GM08714 (cell line): ENCODE data around the gene NAV1.

ENCODE experiments used
- H3K4me3 ChIP-seq: fragments of 200-500 bp; sonication (Bioruptor generic); 2 replicates; pipeline ENCODE4 v1.5.1; 2014; ENCODE audit warnings: mild to moderate bottlenecking, low read length, inconsistent platforms
- ZNF274 ChIP-seq: IDR thresholded peaks from 2 replicates; pipeline ENCODE4 v1.6.1; 2012; ENCODE audit warnings: mild to moderate bottlenecking, low read depth, low read length

Gene NAV1

DNA sequence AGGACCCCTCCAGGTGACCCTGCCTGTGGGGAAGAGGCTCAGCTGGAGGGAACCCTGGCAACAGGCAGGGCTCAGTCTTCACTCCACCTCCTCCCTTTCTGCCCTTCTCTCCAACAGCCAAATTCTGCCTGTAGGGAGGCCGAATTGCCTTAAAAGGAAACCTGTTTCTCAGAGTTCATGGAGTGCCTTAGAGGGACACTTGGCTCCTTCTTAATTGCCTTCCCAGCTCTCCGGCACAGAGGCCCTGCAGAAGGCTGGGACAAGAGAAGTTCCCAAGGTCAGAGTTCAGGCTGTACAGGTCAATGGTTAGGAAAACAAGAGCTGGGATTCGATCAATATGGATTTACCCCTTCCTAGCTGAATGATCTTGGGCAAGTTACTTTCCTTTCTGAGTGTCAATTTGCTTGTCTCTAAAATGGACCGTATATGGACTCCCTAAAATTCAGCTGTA, 38.2 kb upstream of the NAV1 start:
- no peak for TF ChIP-seq ZNF274
- no peak overlapping the region for H3K4me3 ChIP-seq

GRCh38 chr1:201501144-201501543, 37.8 kb upstream of the NAV1 start:
- H3K4me3 ChIP-seq: no peak overlapping the region
- TF ChIP-seq ZNF274: no peak

DNA sequence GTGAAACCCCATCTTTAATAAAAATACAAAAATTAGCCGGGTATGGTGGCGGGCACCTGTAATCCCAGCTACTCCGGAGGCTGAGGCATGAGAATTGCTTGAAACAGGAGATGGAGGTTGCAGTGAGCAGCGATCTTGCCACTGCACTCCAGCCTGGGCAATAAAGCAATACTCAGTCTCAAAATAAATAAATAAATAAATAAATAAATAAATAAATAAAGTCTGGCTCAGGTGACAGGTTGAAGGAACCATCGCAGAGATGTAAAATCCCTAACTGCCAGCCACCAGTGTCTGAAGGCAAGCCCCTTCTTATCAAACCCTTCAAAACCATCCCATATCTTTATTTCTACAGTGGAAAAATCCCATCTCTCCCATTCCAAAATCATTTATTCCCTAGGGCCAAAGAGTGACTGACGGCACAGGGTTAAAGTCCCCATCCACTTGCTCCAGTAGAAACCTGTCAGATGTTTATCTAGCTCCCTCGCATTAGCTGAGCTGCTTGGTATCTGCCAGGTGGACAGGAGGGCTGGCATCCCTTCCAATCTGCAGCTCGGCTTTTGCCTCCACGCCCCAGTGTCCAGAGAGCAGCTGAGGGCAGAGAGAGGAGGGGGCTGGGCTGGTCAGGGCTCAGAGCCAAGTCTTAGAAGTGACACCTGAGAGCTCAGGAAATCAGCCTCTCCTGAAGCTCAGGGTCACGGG, 37.0 kb upstream of the NAV1 start:
- H3K4me3 ChIP-seq: no peak overlapping the region
- no peak for TF ChIP-seq ZNF274

DNA sequence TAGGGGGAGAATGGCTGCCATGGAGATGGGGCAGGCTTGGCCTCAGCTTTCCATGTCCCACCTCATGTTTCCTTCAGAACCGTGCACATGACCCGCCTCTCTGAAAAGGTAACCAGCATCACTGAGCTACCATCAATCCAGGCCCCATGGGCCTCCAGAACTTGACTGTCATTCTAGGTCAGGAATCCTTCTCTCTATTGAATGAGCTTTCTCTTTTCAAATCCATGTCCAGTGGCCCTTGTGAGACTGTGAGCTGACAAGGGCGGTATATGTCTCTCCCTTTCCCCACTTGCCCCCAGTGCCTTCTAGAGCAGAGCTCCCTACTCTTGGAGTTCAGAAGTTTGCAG, 36.4 kb upstream of the NAV1 start:
- TF ChIP-seq ZNF274: no peak
- H3K4me3 ChIP-seq: no peak overlapping the region

DNA sequence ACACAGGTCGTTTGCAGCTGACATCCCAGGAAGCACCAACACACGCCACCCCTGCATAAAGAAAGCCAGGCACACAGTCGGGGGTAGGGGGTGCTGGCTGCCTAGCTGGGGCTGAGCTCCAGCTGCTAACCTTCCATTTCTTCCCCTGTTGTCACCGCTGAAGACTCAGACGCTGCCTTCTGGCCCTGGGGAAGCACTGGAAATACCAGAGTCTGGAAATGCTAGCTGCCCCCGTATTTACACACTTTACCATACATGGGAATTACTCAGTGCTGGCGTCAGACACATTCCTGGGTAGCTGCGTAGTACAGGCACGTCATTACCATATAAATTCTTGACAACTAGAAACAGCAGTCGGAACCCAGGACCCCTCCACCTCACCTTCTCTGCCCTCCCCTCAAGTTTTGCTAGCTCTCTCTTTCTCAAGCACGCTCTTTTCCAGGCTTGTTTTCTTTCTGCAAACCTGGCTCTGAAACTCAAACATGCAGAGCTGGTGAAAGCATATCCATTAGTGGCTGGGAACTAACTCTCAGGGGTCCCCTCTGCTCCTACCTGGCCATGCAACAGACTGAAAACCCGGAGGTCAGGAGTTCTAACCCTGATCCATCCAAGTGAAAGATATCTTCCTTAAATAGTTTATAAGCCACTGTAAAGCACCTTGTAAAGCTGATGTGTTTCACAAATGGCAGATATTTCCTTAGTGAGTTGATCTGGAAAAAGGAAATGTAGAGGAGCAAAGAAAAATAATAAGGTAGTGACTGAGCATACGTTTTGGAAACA, 35.3 kb upstream of the NAV1 start:
- no peak for TF ChIP-seq ZNF274
- H3K4me3 ChIP-seq: no peak overlapping the region

GRCh38 chr1:201504179-201504631, 34.7 kb upstream of the NAV1 start:
- no peak overlapping the region for H3K4me3 ChIP-seq
- no peak for TF ChIP-seq ZNF274

DNA sequence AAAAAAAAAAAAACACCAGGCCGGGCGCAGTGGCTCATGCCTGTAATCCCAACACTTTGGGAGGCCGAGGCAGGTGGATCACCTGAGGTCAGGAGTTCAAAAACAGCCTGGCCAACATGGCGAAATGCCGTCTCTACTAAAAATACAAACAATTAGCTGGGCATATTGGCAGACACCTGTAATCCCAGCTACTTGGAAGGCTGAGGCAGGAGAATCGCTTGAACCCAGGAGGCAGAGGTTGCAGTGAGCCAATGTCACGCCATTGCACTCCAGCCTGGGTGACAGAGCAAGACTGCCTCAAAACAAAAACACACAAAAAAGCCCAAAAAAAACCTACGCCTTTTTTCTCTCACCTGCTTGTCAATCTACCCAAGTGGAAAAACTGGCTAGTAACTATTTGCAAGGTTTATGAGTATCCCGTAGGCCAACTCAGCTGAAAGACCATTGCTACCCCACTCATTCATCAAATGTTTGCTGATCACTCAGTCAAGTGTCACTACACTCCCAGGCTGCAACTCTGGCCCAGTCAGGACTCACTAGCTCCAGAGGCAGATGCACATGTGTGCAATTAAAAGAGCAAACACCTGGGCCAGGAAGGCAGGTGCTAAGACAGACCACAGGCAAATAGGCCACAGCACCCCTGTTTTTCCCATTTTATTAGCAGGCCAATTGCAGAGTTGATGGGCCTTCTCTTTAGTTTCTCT, 34.0 kb upstream of the NAV1 start:
- H3K4me3 ChIP-seq: no peak overlapping the region; the same call in 1 of the 2 replicates
- no peak for TF ChIP-seq ZNF274

- peak overlapping the region; percentile 82; the same call in 1 of the 2 replicates for H3K4me3 ChIP-seq
- no peak for TF ChIP-seq ZNF274
Measured at GRCh38 chr1:201505503-201505890, 33.4 kb upstream of the NAV1 start.

GRCh38 chr1:201506092-201506491, 32.8 kb upstream of the NAV1 start:
- peak overlapping the region; percentile 82 for H3K4me3 ChIP-seq
- no peak for TF ChIP-seq ZNF274

- TF ChIP-seq ZNF274: no peak
- peak within 1 kb of the TSS; percentile 82 for H3K4me3 ChIP-seq
Measured at GRCh38 chr1:201506557-201507359, 32.2 kb upstream of the NAV1 start, which contains the start of gene CSRP1. Gene CSRP1 (minus strand): TSS chr1:201507123. CDS start chr1:201496303, 10,820 bp downstream.

DNA sequence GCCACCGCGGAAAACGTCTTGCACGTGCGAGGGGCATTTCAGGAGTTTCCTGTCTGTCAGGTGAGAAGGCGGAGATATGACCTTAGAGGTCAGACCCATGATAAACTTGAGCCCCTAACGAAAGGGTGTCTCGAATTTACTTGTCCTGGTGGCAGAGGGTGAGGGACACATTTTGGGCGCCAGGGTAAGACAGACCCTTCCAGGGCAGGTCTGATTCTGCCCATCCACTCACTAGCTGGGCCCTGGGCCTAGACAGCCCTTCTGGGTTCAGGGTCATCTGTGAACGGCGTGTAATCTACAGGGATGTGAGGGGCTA, 31.6 kb upstream of the NAV1 start:
- peak overlapping the region; percentile 82; the same call in 1 of the 2 replicates for H3K4me3 ChIP-seq
- no peak for TF ChIP-seq ZNF274

- H3K4me3 ChIP-seq: no peak overlapping the region
- no peak for TF ChIP-seq ZNF274
Measured at GRCh38 chr1:201508809-201509208, 30.1 kb upstream of the NAV1 start.

GRCh38 chr1:201509601-201510374, 29.1 kb upstream of the NAV1 start:
- TF ChIP-seq ZNF274: no peak
- H3K4me3 ChIP-seq: no peak overlapping the region
